Stimulated activated CD4-positive, alpha-beta T cell treated with anti-CD3 and anti-CD28 coated beads, Interleukin-2, amount 100 ng/mL, for 4 hours (primary cell): ENCODE data around the gene CADPS2.

Source experiments
- DNase-seq: peaks from one replicate; pipeline ENCODE4 v3.0.0-alpha.2; 2020; ENCODE audit warnings: low read depth

The CADPS2 gene

DNA sequence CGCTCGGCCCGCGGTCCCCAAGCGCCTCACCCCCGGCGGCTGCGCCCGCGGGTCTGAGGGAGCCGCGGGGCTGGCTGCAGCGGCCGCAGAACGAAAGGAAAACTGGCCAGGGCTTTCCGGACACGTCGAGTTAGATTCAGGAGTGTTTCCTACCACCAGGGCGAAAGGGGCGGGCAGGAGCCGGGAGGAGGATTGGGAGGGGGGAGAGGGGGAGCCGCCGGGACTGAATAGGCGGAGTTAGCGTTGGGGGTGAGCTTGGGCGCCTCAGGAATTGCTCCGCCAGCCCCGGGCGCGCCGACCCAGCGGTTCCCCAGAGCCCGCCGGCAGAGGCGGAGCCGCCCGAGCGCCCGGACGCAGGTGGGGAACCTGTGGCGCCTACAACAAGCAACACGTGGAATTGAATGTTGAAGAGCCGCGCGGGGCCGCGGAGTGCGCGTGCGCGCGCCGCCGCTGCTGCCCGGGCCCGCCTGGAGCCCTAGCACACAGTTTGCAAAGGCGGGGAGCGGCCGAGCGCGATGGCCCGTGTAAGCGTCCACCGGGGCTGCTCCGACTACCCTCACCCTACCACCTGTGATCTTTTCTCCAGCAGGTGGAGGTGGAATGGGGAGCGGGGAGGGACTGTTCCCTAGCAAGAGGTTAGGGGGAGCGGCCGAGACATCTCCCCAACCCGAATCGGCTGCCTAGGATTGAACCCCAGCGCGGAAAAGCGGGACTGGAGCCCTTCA is at the start of gene CADPS2:
CADPS2 (minus strand) TSS at position 104 of the 725 bp plus-strand sequence. CDS start 123 bp downstream, outside the sequence.
- no peak for DNase-seq

DNA sequence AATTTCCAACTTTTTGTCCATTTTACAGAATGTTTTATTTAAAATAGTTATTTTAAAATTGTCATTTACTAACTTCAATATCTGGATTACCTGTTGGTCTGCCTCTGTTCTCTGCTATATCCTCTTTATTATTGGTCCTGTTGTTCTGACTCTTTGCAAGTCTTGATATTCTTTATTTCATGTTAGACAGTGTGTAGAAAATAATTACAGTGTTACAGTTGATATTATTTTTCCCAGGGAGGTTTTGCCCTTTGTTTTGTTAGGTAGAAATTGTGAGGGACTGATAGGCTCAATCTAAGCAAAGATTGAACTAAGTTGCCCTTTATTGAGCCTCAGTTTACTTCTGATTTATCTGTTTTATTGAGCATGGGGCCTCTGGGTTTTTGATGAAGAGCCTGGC is 49.4 kb upstream of the CADPS2 start:
- DNase-seq = no peak

DNA sequence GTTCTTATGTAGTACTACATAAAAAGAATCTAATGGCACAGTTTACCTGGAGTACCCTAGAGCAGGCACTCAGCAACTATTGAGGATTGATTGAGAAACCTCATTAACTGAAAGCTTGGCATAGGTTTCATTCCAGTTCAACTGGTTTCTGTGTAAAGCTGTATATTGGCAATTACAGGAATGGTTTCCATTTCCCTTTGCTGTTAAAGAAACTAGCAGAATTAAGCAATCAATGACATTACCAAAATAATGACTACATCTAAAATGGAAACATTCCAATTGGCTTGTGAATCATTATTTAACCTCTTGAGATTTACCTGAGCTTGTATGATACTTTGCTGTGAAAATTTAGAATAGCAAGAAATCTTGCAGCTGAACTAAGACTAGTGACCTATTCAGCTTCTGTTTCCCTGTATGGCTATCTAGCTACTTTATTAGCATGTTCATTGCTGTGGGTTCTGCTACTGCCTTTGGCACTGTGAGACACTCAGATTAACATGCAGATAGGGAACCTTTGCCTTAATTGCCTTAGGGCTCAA is 33.5 kb upstream of the CADPS2 start:
- DNase-seq = no peak

DNA sequence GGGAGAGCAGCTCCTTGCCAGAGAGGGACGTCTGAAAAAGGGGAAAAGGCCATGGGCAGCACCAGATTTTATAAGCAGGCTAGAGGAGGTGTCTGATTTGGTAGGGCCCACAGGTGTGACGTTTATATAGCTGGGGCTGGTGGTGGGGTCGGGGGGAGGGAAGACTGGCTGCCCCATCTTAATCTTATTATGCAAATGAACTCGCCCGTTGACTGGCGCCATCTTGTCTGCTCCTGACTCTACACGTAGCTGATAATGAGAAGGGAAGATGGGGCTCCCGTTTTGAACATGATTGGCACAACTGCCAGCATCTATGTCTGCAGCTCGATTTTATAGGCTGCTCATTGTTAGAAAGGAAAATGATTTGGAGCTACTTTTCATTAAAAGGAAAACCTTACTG is 28.6 kb upstream of the CADPS2 start:
- DNase-seq = no peak

DNA sequence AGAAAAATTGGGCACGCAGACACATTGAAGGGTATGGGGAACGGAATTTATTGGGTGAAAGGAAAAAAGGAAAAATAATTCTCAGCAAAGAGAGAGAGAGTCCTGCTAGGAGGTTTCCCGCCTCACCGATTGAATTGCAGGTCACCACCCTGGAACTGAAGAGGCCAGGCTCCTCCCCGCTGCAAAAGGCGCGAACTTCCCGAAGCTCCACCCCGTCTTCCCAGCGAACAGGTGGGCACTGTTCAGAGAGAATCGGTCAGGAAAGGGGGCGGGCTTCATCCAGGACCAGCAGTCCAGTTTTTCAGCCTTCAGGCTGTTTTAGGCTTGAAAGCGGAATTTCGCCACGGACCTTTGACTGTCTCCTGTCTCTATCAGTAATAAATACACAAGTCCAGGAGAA is 27.3 kb upstream of the CADPS2 start:
- DNase-seq = no peak

DNA sequence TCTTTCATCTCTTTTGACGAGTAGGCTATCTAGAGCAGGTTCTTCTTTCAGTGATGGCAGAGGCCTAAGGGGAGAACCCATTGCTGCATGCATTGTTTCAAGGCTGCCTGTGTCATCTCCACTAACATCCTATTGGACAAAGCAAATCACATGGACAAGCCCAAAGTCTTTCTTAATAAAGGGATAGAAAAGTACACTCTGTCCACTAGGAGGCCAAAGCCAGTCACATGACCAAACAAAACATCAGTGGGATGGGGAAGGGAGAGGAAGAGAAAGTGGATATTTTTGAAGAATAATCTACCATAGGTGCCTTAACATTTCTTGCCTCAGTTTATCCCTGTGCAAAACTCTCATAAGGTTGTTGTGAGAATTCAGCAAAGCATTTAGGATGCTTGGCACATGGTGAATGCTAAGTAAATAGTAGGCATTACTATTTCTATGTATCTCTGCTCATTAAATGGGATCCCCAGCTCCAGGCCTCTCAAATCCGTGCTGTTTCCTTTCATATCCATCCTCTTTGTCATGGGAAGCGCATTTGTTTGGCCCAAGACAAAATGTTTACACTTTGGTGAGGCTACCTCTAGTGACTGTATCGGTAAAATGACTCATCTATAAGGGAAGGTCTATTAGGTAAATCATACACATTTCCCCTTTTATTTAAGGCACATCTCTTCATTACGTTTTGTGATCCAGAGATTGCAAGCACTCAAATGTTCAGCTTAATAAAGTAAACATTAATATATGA is 16.7 kb upstream of the CADPS2 start:
- no peak for DNase-seq

DNA sequence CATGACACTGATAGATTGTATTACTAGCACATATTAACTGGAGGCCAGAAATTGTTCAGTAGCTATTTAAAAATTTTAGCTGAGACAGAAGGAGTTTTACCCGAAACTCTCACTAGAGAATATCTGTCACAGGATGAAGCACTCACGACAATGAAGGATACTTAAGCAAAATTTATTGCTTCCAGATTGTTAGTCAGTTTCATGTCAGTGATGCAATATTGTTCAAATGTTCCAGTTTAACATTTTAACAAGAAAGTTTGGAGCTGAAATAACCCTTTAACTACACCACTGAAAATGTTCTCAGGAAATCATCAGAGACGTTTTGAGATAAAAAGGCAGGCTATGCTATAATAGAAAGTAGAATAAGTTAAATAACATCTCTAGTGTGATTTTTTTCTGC is 15.0 kb upstream of the CADPS2 start:
- DNase-seq = no peak

DNA sequence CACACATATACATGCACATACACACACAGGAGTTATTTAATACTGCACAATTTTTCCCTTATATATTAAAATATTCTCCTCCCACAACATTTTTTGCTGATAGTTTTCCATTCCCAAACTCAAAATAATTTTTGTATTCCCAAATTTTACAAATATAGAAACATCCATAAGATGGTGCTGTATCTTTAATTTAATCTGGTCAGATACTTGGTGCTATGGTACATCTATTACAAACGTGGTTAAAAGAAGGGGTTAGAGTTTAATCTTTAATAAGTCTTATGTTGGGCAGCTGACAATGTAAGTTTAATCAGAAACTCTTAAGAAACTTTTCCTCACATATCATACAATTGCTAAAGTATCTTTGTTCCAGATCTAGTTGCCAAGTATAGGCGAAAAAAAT is 10.2 kb upstream of the CADPS2 start:
- DNase-seq = no peak

DNA sequence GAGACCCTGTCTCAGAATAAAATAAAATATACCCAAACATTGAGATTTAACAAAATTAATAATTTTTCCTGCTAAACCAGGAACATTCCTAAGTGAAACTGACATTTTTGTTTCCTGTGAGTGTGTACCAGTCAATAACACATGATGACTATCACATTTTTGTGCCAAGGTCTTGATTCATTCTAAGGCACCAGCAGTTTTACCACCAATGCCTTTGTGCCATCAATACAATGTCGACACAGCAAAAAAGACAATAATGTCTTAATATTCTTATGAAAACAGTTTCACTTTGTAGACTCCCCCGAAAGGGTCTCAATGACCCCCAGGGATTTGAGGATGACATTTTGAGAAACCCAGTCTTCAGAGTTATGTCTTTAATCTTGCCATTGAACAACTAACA is 7.2 kb upstream of the CADPS2 start:
- no peak for DNase-seq

DNA sequence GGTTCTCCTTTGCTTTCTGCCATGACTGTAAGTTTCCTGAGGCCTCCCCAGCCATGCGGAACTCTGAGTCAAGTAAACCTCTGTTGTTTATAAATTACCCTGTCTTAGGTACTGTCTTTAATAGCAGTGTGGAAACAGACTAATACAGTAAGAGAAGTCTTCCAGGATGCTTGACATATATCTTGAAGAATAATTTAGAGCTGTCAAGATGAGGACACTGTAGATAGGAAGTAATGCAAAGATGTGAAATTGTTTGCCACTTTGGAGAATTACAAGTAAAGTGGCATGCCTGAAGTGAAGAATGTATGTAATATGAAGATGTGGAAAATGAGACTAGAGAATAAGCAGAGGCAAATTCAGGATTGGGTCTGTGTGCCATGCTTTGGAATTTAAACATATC is 2.9 kb upstream of the CADPS2 start:
- DNase-seq = no peak

DNA sequence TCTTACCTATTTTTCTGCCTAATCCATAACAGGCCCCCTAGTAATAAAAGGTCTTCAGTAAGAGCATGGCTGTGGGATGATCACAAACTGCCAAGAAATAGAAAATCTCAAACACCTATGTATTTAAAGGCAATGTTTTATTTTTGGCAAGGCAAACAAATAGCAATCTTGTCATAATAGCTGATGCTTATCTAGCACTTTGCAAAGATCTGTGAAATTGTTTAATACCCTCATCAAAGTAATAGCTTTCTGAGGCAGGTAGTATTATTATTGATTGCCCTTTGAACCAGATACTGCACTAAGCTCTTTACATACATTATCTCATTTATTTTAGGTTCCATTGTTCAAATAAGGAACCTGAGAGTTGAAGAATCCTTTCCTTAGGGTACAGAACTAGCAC is 1.6 kb upstream of the CADPS2 start:
- no peak for DNase-seq

DNA sequence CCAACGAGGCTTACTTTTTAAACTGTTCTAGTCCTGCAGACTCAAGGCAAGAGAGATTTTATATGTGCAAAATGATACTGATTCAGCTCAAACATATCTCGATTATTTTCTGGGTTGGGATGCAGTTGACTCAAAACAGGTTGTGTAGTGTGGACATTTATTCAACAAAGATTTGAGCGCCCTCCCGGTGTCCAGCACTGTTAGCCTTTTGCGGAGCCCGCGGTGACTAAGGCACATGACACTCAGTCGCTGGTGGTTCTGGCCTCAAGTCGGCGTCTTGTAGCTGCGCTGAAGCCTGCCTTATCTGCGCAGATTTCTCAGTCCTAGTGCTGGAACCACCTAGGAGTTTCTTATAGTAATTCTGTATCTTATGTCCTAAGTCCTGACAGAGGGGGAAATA is 938 bp upstream of the CADPS2 start:
- no peak for DNase-seq

DNA sequence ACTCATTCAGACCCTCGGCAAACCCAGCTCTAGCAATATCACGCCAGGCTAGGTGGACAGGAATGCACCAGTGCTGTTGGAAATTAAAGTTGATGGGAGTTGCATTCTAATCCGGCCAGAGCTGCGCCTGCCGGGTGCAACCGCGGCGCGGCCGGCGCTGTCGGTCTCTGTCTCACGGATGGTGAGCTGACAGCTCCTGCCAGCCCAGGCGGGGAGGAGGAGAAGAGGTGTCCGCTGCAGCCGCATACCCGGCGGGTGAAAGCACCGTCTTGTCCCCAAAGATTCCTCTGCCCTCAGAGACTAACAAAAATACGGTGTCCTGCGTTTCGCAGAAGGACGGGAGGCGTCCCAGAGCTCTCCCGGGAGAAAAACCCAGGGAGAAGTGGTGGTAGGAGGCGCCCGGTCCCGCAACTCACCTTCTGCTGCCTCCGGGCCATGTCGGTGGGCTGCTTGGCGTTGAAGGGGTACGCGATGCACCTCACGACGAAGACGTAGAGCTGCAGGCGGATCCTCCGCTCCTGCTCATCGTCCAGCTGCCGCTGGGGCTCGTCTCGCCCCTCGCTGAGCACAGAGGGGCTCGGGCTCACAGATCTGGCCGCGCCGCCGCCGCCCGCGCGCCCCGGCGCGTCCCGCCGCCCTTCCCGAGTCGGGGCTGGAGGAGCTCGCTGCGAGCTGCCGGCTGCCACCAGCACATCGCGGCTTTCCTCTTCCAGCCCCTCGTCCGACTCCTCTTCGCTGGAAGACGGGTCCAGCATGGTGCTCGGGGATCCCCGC is 490 bp downstream of the CADPS2 start:
- DNase-seq = no peak

DNA sequence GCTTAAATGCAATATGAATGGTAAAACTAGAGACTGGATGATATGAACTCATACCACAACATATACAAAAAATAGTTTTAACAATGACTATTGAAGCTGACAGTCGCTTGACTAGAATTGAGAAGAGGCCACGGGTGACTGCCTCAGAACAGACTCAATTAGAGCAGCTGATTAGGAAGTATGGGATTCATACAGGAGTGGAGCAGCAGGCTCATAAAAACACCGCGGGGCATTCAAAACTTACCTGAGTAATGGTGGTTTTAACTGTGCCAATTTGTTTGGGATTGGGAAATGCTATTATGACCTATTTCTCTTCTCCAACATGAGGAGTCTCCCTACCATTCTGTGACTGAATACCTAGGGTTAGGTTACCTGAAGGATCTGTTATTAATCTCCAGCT is 2.1 kb downstream of the CADPS2 start:
- no peak for DNase-seq

DNA sequence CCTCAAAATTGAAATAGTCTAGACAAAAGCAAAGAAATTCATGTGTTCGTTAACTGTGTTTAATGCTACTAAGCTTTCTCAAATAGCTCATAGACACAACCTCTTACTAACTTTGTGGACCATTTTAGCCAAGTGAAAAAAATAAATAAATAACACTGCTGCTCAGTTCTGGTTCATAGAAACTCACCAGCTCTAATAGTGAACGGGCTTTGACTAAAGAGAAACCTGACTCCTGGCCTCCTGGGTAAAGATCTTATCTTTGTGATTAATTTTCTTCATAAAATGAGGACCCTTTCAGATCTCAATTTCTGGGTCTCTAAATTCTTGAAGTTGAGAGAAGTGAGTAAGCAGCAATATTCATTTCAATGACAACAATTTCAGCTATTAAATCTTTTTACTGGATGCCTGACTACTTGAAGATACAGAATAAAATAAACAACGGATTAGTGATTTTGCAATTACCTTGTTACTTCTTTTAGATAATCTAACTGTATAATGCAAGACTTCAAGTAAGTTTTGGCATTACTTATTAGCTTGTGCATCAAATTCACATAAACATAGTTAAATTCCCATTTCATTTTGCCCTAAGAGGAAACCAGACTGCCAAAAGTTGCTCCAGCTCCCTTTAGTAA is 3.1 kb downstream of the CADPS2 start:
- no peak for DNase-seq

DNA sequence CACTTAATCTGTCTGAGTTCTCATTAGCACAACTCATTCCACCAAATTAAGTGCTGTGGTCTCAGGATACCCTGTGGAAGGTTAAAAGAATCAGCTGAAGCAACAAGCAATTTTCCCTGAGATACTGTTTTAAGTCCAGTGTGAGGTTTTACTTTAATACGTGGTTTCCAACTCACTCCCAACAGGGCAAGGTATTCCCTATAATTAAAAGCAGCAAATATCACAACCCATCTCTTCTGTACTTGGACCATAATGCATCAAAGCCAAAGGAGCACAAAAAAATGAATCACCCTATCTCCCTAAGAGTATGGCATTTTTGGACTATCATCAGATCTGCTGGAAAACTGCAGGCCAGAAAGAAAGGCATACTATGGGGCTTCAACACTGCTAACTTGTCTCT is 4.9 kb downstream of the CADPS2 start:
- DNase-seq = no peak

DNA sequence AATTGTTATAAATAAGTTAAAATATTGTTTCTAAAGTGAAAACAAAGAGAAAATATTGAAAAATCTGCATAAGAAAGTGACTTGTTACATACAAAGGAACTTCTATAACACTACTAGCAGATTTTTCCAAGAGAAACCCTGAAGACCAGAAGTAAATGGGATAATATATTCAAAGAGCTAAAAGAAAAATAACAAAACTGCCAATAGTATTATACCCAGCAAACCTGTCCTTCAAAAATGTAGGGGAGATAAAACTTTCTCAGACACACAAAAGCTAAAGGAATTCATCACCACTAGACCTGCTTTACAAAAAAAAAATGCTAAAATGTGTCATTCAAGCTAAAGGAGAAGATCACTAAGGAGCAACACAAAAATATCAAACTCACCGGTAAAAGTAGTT is 17.0 kb downstream of the CADPS2 start:
- no peak for DNase-seq

DNA sequence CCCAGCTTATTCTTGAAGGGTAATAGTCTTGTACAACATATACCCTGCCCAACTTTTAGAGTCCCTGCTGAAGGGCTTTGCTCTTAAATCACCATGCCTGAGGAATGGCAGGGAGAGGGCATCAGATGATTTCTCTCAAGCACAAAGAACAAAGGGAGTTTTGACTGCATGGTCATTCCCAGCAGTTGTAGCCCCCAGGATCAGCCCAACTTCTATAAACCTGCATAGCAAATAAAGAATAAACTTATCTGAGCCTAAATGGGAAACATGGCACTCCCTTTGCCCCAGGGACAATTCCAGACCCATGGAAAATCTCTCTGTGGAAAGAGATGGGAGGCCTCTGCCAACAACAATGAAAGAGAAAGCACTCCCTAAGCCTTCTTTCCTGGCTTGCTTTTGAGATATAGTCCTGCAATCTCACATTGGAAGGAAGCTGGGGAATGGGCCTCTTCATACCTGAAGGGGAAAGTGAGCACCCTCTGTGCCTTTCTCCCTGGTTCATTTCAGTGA is 18.7 kb downstream of the CADPS2 start:
- DNase-seq = no peak

DNA sequence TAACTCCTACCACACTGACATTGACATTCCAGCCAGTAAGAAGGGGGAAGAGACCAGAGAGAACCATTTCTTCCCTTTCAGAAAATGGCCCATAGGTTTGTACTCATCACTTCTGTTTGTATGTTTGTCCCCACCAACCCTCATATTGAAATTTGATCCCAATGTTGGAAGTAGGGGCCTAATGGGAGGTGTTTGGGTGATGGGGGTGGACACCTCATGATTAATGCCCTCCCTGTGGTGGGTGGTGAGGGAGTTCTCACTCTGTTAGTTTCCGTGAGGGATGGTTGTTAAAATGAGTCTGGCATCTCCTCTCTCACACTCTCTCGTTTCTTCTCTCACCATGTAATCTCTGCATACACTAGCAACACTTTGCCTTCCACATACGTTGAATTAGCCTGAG is 21.4 kb downstream of the CADPS2 start:
- no peak for DNase-seq

DNA sequence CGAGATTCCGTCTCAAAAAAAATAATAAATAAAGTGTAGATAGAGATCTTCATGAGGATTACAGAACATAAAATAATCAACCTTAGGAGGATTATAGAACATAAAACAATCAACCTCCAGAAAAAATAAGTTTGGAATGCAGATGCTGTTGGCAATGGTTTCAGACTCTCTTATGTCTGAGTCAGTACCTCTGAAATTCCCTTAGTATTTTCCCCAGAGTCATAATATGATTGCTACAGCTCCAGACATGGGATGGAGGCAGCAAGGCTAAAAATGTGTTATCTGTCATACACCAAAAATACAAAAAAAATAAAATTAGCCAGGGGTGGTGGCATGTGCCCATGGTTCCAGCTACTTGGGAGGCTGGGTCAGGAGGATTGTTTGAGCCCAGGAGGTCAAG is 22.2 kb downstream of the CADPS2 start:
- DNase-seq = no peak

DNA sequence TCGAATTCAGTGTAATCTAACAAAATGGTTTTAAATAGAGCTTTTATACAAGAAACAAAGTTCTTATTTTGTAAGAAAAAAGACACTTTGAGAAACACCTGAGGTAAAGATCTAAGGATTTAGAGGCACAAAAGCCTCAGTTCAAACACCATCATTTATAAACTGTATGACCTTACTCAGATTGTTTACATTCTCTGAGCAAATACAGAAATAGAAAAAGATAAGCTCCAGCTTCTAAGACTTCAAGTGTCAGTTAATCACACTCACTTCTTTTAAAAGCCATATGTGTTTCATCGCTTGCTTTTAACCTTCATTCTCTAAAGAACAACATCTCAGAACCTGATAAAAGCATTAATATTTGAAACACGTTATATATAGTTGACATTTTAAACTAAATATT is 27.9 kb downstream of the CADPS2 start:
- DNase-seq = no peak

DNA sequence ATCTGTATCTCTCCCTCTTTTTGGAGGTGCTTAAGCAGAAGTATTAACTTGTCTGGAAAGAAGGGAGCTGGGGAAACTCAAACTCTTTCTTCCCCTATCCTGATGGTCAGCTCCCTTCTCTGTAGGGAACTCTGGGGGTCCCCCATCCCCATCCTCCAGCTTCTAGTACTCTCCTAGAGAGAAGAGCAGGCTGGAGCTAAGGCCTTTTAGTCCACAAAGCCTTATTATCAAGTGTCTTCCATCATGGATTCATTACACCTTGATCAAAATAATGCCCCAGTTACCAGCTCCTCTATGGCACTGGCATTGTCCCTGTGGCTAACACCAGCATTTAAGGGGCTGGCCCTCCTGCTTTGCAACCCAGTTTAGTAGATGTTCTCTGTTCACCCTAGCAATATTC is 35.7 kb downstream of the CADPS2 start:
- DNase-seq = no peak
